Motor neuron (in vitro differentiated cells): ENCODE measurements around the gene TPRG1L. TPM values are rescaled to one million over a fixed set of nuclear protein-coding genes. Genes with fewer than 3 reads are reported as not detected.
A peak's percentile ranks its signal among the peaks of the same experiment; 100 is the strongest.
"Not testable (repeated sequence)": the region's sequence is repeated elsewhere in the genome, so short reads cannot be mapped to it uniquely, and the experiment has no call there.

Source experiments
- ATAC-seq, 8 experiments: fragments of 200-7000 bp; cut with Tn5 transposase; replicated peaks in 6 of 8; 2 replicates each; pipeline ENCODE4 v1.8.0; 2021; ENCODE audit warnings: mild to moderate bottlenecking in 8 of 8, moderate library complexity in 8 of 8
- H3K27ac ChIP-seq, 2 donors: fragments of 250-450 bp; sonication (Bioruptor Pico); 2 replicates each; pipeline ENCODE4 v1.9.0; 2021; ENCODE audit warnings: antibody characterized with exemption in 2 of 2, mild to moderate bottlenecking in 2 of 2, moderate library complexity in 1 of 2
- H3K4me1 ChIP-seq, 2 donors: fragments of 250-450 bp; sonication (Bioruptor Pico); replicated peaks in 1 of 2; 2 replicates each; pipeline ENCODE4 v1.6.1; 2021; ENCODE audit warnings: antibody characterized with exemption in 2 of 2, mild to moderate bottlenecking in 2 of 2, moderate library complexity in 1 of 2
- H3K4me3 ChIP-seq, 5 donors: fragments of 250-450 bp; sonication (Bioruptor Pico); 2 replicates each; pipeline ENCODE4 v1.9.0; 2021; ENCODE audit warnings: antibody characterized with exemption in 5 of 5, mild to moderate bottlenecking in 5 of 5, moderate library complexity in 4 of 5
- WGBS, 10 experiments: fragments of 450-650 bp; shearing (Covaris generic); methylation state at CpG; one replicate each; pipeline ENCODE4 v1.0.0; 2022; 5-methylcytosine and 5-hydroxymethylcytosine counted together
- in situ Hi-C, 9 experiments: fragments of 400-800 bp; cut with MboI; loops; one replicate each; pipeline ENCODE4 v1.15.0; 2021; ENCODE audit warnings: low sequenced_read_pairs in 9 of 9, low pct_unique_long_range_greater_than_20kb in 2 of 9; ENCODE audit not compliant: unreplicated experiment in 9 of 9
- total RNA-seq, 8 experiments: library from RNA; unstranded; fragments of 300-600 nt; gene quantifications; 2 replicates each; pipeline versions ENCODE4 v1.2.3 to v1.2.4, GENCODE V29; 2022

TPRG1L gene
- total RNA-seq, 8 experiments from 2014 or later = 12.6 to 36.3 (median 25.7) TPM

DNA sequence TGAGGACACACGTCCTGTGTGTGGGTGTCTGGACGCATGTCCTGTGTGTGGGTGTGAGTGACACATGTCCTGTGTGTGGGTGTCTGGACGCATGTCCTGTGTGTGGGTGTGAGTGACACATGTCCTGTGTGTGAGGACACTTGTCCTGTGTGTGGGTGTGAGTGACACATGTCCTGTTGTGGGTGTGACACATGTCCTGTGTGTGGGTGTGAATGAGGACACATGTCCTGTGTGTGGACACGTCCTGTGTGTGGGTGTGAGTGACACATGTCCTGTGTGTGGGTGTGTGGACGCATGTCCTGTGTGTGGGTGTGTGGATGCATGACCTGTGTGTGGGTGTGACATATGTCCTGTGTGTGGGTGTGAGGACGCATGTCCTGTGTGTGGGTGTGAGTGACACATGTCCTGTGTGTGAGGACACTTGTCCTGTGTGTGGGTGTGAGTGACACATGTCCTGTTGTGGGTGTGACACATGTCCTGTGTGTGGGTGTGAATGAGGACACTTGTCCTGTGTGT lies 39.4 kb upstream of the TPRG1L start:
- H3K4me3 ChIP-seq, H3K27ac ChIP-seq, ATAC-seq, in situ Hi-C loops: not testable (repeated sequence)
- H3K4me1 ChIP-seq = peaks cover 33 to 35% of the 10 kb centered on the region in 2 donors
- 0 to 93% (median 78%) methylated on average over 1 to 6 of the region's 6 CpGs; no CpG with 5 or more reads in 6 of the 10 experiments for WGBS, 10 experiments

- no peak for ATAC-seq
- WGBS, 10 experiments = 33 to 100% (median 90%) methylated on average over 1 to 7 of the region's 19 CpGs; no CpG with 5 or more reads in 3 of the 10 experiments
- in situ Hi-C loops = no loop called here
- no peak overlapping the region for H3K27ac ChIP-seq
- H3K4me3 ChIP-seq = no peak overlapping the region
- peaks cover 39 to 41% of the 10 kb centered on the region in 2 donors for H3K4me1 ChIP-seq
Measured at GRCh38 chr1:3585940-3586568, 38.8 kb upstream of the TPRG1L start.

DNA sequence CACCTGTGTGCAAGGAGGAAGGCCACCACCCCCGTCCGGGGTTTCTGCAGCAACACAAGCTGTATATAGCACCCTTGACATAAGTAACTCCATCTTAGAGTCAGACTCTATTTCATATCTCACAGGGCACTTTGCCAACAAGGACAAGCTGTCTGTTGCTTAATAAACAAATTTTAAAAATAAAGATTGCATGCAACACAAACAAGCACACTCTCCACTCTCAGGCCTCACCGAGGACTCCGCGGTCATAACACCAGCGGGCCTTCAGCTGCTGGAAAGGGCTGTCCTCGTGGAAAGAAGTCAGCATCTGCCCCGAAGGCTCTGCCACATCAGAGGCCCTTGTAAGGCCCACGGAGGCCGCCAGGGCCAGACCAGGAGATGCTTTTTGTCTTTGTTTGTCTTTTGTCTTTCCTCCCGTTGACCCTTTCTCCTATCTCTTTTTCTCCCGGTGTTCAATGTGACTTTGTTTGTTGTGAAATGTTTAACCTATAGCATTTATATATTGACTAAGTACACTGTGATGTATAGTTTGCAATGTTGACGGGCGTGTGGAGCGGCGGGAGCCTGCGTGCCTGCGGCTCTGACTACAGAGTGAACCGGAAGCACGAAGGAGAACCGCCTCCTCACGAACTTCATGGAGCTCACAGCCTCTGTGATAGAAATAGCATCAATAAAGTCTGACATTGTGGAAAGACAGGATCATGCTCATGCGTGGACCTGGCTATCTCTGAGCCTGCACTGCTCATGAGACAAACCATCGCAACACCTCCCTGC lies 37.6 kb upstream of the TPRG1L start:
- peak overlapping the region in 1 of 2 donors; percentile 1 for H3K27ac ChIP-seq
- in situ Hi-C loops = no loop called here
- H3K4me1 ChIP-seq = peaks cover 30 to 31% of the 10 kb centered on the region in 2 donors
- ATAC-seq = peak in 6 of 8 experiments; percentile 22 to 79 (median 76)
- H3K4me3 ChIP-seq = no peak overlapping the region
- 0 to 81% (median 68%) methylated on average over 1 to 24 of the region's 24 CpGs for WGBS, 10 experiments

DNA sequence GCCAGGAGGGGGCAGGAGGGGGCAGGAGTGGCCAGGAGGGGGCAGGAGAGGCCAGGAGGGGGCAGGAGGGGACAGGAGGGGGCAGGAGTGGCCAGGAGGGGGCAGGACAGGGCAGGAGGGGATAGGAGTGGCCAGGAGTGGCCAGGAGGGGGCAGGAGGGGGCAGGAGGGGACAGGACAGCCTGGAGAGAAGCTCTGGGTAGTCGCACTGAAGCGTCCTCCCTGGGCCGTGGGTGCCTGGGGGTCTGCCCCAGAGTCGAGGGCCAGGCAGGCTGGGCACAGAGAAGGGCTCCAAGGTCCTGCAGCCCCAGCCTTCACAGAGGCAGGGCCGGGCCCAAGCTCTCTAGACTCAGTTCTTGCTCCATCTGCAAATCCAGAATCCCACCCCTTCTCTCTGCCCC lies 36.4 kb upstream of the TPRG1L start:
- WGBS, 10 experiments = no CpG with 5 or more reads among the region's 5 CpGs
- Histone ChIP-seq H3K27ac (no peak overlapping the region), H3K4me3 (no peak overlapping the region), H3K4me1 (peaks cover 26 to 37% of the 10 kb centered on the region in 2 donors)
- in situ Hi-C loops = no loop called here
- no peak for ATAC-seq

DNA sequence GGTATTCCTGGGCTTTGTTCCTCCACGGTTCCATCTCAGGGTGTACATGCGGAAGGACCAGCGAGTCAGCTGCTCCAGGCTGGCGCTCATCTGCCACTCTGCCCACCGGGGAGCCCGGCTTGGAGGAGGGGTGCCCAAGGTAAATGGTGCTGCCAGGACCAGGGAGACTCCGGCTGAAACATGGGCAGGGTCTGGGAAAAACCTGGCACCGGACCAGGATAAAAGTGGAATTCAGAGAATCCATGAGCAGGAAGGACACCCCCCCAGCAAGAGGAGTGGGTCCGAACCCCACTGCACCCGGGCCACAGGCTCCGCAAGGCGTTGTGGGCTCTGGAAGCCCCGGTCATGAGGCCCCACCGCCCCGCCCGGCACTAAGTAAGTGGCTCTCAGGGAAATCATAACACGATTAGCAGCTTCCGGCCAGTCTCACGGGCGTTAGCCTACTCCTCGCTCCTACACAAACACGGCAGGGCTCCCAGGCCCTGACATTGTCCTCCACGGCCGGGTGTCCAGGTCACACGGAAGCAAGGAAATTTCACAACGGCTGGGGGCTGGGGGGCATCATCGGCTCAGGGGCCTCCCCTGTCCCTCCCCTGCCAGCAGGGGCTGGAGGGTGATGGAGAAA lies 34.6 kb upstream of the TPRG1L start:
- peaks cover 31 to 42% of the 10 kb centered on the region in 2 donors for H3K4me1 ChIP-seq
- no peak overlapping the region for H3K27ac ChIP-seq
- in situ Hi-C loops = no loop called here
- WGBS, 10 experiments = 20 to 93% (median 70%) methylated on average over 1 to 22 of the region's 27 CpGs; no CpG with 5 or more reads in 4 of the 10 experiments
- peak in 6 of 8 experiments; percentile 38 to 63 (median 46) for ATAC-seq
- no peak overlapping the region for H3K4me3 ChIP-seq

- peak in 2 of 8 experiments; percentile 2 to 5 for ATAC-seq
- Histone ChIP-seq H3K27ac (no peak overlapping the region), H3K4me1 (peaks cover 31 to 42% of the 10 kb centered on the region in 2 donors), H3K4me3 (no peak overlapping the region)
- 80 to 100% (median 88%) methylated on average over 1 to 6 of the region's 33 CpGs; no CpG with 5 or more reads in 7 of the 10 experiments for WGBS, 10 experiments
- in situ Hi-C loops = no loop called here
Measured at GRCh38 chr1:3590951-3591865, 33.6 kb upstream of the TPRG1L start.

DNA sequence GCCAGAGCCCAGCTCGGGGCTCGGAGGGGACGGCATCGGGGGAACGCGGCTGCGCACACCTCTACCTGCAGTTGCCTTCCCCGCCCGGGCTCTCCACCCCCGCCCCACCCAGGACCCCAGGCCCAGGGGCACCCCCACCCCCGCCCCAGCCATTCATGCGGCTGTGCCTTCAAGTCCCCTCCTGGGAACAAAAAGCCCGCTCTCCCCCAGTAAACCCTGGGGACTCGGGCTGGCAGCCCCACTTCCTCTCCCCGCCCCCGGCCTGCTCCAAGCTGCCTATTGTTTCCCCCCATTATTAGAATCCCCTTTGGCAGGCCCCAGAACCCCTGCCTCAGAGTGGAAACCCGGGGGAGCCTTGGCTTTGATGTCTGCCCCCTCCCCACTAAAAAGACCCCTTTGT lies 31.5 kb upstream of the TPRG1L start:
- in situ Hi-C loops = no loop called here
- no peak overlapping the region for H3K4me3 ChIP-seq
- no peak for ATAC-seq
- WGBS, 10 experiments = 80% methylated on average over 2 of the region's 17 CpGs; no CpG with 5 or more reads in 9 of the 10 experiments
- H3K4me1 ChIP-seq = peaks cover 40 to 51% of the 10 kb centered on the region in 2 donors
- H3K27ac ChIP-seq = no peak overlapping the region

DNA sequence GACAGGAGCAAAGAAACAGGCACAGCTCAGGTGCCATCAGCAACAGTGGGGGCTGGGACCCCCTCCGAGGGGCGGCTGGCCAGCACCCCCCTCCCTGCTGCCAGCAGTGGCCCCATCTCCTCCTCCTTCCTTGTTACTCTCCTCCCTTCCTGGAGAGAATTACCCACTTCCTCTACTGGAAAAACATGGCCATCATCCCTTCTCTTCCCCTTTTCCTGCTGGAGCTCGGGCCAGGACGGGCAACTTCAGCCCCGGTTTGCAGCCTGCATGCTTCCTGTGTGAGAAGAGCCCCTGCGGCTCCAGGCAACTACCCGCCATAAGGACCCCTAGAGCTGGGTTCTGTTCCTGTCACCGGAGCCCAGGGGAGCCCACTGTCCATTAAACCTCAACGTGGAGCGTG lies 31.1 kb upstream of the TPRG1L start:
- H3K4me1 ChIP-seq = peaks cover 44 to 52% of the 10 kb centered on the region in 2 donors
- no peak for ATAC-seq
- 83 to 93% (median 83%) methylated on average over 1 to 6 of the region's 10 CpGs; no CpG with 5 or more reads in 6 of the 10 experiments for WGBS, 10 experiments
- H3K27ac ChIP-seq = no peak overlapping the region
- H3K4me3 ChIP-seq = no peak overlapping the region
- in situ Hi-C loops = no loop called here

DNA sequence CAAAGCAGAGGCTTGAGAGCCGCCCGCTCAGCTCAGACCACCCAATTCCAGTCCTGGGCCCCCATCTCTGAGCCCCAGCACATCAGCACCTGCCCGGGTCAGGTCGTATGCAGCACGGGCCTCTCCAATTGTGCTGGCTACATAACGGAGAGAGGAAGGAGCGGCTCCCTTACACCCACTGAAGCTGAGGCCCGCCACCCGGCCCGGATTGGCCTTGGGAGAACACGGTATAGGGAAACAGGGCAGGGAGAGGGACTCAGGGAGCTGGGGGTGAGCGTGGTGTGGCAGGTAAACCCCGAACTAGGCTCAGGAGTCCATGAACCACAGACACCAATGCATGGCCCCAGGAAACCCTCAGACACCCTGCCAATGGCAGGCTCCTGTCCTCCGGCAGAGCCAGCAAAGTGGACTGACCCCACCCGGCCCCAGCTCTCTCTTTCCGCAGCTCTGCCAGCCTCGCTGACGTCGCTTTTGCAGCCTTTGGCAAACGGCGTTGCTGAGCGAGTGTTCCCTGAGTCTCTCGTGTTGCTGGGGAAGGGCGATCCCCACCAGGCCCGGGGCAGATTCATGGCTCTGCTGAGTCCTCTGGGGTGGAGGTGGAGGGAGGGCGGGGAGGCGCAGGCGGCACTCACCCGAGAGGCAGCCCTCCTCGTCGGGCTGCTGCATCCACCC lies 30.0 kb upstream of the TPRG1L start:
- 10 to 100% (median 89%) methylated on average over 1 to 10 of the region's 31 CpGs; no CpG with 5 or more reads in 2 of the 10 experiments for WGBS, 10 experiments
- ATAC-seq = peak in 2 of 8 experiments; percentile 18 to 52
- Histone ChIP-seq H3K27ac (no peak overlapping the region), H3K4me1 (peaks cover 44 to 51% of the 10 kb centered on the region in 2 donors), H3K4me3 (no peak overlapping the region)
- in situ Hi-C loops = no loop called here

GRCh38 chr1:3595949-3596348 lies 28.9 kb upstream of the TPRG1L start:
- H3K27ac ChIP-seq = no peak overlapping the region
- no peak for ATAC-seq
- WGBS, 10 experiments = 20 to 100% (median 95%) methylated on average over 1 to 6 of the region's 7 CpGs; no CpG with 5 or more reads in 6 of the 10 experiments
- no peak overlapping the region for H3K4me3 ChIP-seq
- in situ Hi-C loops = no loop called here
- peaks cover 37 to 43% of the 10 kb centered on the region in 2 donors for H3K4me1 ChIP-seq

DNA sequence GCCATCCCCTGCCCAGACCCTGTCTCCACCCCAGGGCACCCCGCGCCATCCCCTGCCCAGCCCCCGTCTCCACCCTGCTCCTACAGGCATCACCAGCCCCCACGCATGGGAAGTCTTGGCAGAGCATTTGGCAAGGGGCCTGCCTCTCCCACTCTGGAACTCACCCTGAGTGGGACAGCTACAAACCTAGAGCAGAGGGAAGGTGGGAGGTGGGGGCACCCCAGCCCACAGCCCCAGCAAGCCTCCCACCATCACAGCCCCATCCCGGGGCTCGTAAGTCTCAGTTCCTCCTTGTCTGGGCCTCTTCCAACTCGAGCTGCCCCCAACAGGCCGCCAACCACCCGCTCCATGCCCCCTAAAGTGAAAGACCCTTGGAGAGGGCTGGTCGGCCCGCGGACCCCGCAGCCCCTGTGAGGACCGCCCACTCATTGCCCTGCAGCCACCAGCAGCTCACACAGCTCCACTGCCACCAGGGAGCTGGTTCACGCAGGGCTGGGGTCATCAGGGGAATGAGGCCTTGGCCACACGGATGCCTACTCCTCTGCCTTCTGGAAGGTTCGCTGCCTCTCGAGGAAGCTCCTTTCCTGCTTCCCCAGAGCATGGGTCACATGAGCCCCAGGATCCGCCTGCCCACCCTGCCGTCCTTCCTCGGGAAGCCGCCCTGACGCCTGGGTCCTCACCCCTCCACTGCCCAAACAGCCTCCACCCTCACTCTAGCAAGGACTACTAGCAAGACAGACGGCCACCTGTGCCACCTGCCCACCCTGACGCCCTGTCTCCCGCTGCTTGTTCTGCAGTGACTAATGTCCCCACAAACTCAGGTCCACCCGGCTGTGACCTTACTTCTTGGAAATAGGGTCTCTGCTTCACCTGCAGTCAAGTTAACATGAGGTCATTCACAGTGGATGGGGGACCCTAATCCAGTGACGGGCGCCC lies 27.9 kb upstream of the TPRG1L start:
- 34 to 100% (median 91%) methylated on average over 1 to 8 of the region's 29 CpGs; no CpG with 5 or more reads in 2 of the 10 experiments for WGBS, 10 experiments
- Histone ChIP-seq H3K4me1 (peaks cover 39 to 45% of the 10 kb centered on the region in 2 donors), H3K27ac (no peak overlapping the region), H3K4me3 (no peak overlapping the region)
- no peak for ATAC-seq
- in situ Hi-C loops = no loop called here
